ENCODE data around the gene MIA.
"Not testable (repeated sequence)": the region's sequence is repeated elsewhere in the genome, so short reads cannot be mapped to it uniquely, and the experiment has no call there.

The MIA gene

DNA sequence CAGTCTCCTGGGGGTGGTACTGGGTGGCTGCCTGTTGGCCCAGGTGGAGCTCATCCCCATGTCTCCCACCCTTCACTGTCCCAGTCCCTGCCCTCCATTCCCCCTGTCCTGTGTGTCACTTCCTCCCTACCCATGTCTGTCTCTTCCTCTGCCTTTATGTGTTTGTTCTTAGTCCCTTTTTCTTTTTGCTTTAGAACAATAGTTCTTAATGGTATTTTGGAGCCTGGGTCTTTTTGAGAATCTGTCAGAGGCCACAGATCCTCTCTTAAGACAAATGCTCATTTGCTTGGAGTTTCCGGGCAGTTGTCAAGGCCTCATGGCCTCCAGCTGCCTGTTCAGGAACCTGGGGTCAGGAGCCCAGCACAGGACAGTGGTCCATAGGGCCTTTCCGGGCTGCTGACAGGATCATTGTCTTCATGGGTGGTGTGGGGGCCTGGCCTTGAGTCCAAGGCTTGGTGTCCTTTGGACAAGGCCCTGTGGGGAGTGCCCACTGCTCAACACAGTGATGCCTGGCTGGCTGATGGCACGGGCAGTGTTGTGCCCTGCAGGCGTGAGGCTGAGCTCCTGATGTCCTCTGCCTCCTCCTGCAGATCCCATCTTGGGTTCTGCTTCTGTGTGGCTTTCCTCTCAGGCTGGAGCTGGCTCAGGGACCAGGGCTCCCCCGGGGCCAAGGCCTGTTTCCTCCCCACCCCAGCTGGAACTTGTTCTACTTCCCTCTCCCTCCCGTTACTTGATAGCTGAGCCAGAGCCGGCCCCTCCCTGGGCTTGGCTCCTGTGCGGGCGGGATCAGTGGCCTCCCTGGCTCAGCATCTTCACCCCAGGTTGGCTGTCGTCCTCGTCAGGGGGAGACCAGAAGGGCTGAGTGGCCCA, 27.2 kb downstream of the MIA start:
- DNase-seq (ENCODE audit: low read depth in 3 of 3) = no peak

DNA sequence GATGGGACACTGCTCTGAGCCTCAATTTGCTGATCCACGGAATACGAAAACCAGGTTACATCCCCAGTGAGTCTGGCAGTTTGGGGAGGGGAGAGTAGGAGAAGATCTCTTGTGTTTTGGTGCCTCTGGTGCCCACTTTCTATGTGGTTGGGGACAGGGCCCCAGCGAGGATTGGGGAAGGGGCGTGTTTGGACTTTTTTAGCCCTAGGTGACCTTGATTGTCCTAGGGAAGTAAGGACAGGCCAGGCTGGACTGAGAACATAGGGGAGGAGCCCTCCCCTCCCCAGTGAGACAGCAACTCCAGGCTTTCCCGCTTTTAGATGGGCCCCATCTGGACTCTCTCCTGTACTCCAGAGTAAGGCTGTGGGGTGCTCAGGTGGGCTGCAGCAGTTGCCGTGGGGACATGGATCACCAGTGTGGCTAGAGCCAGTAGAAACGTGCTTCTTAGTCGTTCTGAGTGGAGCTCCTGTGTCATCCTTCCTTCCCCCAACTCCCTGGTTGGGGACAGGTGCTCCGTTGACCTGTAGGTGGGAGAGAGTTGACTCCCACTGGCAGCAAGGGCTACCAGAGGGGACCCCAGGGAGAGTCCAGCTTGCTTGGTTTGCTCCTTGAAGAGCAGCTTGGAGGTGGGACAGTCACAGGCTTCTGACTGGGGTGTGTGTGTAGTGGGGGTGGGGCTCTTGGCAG, 28.0 kb downstream of the MIA start:
- DNase-seq (ENCODE audit: low read depth in 3 of 3) = no peak

DNA sequence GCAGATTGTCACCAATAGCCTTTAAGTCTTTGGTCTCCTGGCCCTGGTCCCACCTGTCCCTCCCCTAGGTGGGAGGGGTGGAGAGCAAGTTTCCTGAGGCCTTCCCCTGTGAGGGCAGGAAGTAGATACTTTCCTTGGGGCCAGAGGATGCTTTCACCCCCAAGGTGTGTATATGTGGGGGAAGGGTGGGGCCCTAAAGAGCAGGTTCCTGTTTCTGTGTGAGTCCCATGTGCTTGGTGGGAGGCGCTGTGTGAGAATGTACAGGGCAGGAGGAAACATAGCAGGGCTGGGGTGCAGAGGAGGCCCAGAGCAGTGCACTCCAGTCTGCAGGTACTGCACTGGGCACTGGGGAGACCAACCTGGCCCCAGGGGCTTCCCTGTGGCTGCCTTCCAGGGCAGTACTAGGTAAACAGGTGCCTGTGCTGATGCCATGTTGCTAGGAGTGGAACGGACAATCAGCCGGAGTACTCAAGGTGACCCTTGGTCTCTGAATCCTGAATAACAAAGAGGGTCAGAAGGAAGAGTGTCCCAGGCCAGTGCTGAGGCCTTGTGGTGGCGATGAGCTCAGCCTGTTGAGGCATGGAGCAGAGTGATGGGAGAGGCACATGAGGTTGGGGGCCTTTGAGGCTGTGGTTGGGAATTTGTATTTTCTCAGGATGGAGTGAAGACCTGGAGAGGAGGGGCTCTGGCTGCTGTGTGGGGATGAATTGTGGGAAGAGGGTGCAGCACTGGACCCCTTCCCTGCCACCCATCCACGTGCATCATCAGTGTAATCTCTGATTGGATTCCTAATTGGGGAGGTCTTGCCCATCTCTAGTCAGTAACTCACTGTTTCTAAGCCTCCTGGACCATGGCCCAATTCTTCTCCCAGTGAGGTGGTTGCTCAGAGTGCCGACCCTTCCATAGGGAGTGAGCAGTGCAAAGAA, 28.8 kb downstream of the MIA start:
- no peak for DNase-seq (ENCODE audit: low read depth in 3 of 3)

DNA sequence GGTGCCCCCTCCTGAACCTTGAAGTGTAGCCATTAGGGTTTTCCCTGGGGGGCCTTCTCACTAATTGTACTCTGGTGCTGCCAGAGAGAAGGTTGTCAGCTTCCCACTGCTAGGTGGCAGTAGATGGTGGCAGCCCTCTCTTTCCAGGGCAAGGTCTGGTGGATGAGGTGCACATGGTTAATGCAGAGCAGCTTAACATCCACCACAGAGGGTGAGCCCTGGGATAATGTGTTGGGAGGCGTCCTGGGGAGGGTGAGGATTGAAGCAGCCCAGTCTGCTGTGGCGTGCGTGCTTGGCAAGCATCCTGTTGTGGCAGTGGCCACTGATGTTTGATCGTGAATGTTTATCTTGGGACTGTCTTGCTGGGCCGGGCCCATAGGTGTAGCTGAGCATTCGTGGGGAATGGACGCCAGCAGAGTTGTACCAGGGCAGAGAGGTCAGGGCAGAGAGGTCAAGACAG, 29.5 kb downstream of the MIA start:
- DNase-seq (ENCODE audit: low read depth in 3 of 3) = no peak

DNA sequence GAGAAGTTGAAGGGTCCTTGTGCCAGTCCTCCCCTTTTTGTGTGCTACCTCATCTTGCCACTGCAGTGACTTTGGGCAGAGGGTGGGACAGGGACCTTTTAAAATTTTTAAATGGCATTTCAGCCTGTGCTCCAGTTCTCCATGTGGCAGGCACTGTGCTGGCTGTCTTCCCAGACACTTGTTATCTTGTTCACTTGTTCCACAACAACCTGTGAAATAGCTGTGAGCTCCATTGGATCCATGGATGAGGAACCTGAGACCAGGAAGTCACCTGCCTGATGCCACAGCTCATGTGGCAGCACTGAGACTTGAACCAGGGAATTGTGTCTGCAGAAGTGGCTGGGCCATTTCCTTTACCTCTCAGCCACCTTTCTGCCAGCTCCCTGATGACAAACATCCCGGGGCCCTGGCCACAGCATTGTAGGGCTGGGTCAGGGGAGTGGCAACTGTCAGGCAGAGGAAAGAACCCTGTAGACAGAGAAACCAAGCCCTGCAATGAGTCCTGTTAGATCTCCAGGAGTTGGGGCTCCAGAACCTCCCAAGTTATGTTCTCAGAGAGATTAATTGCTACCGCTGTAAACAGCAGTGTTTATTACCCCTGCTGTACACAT, 30.0 kb downstream of the MIA start:
- no peak for DNase-seq (ENCODE audit: low read depth in 3 of 3)

DNA sequence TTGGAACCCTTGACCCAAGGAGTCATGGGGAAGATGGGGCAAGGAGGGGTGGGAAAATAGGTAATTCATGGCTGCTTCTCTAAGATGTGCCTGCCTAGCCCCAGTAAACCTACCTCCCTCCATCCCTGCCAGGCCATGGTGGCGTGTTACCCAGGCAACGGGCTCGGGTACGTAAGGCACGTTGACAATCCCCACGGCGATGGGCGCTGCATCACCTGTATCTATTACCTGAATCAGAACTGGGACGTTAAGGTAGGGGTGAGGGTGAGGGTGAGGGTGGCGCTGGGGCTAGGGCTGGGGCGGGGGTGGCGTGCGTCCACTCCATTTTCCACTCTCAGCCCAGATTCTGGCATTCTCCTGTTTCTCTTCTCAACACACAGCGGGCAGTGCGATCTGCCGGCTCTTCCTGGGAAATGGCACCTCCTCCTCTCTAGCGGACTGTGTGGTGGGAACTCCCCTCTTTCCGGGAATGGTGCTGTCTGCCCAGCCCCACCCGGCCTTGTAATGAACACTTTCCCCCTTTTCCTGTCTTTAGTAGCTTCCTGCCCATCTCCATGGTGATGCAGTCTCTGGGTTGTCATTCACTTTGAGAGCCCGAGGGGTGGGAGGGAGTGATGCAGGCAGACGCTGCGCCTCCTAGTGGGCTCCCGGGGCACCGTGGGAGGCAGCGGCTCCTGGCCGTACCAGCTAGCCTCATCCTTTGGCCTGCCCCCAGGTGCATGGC, 31.3 kb downstream of the MIA start:
- DNase-seq (ENCODE audit: low read depth in 3 of 3) = peak; percentile 59 to 81 (median 70)

DNA sequence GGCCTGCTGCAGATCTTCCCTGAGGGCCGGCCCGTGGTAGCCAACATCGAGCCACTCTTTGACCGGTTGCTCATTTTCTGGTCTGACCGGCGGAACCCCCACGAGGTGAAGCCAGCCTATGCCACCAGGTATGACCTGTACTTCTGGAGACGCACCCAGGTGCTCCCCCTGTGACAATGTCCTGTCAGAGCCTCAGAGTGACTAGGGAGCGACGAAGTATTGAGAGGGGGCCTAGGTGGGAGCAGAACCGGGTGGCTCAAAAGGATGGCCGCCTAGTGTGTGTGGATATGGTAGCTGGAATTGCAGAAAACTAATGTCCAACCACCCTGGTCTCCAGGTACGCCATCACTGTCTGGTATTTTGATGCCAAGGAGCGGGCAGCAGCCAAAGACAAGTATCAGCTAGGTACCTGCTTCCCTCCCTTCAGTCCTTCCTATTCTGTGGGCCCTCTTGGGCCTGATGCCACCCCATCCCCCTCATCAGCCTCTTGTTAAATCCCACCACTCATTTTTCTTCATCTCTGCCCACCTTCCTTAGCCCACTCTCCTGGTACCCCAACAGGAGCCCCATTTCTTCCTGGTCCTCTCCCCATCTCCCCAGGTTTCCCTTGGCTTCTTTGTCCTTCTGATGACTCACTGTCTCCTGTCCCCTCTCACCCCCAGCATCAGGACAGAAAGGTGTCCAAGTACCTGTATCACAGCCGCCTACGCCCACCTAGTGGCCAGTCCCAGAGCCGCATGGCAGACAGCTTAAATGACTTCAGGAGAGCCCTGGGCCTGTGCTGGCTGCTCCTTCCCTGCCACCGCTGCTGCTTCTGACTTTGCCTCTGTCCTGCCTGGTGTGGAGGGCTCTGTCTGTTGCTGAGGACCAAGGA, 32.1 kb downstream of the MIA start:
- DNase-seq (ENCODE audit: low read depth in 3 of 3) = no peak

DNA sequence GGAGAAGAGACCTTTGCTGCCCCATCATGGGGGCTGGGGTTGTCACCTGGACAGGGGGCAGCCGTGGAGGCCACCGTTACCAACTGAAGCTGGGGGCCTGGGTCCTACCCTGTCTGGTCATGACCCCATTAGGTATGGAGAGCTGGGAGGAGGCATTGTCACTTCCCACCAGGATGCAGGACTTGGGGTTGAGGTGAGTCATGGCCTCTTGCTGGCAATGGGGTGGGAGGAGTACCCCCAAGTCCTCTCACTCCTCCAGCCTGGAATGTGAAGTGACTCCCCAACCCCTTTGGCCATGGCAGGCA, 32.7 kb downstream of the MIA start:
- DNase-seq (ENCODE audit: low read depth in 3 of 3) = no peak

DNA sequence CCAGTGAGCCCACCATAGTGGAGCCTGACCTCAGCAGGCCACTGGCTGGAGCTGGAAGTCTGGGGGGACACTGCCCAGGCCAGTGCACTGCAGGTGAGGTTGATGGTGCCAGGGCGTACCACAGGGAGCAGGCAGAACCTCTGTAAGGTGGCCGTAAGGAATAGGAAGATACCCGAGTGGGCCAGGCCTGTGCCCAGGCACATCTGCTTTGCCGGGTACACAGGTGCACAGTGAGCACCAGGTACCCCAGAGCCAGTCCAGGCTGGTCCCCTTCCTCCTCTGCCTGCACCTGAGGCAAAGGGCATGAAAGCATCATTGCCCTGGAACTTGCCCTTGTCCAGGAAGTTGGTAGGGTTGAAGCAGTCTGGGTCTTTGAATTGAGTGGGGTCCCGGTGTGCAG, 33.2 kb downstream of the MIA start:
- no peak for DNase-seq (ENCODE audit: low read depth in 3 of 3)

DNA sequence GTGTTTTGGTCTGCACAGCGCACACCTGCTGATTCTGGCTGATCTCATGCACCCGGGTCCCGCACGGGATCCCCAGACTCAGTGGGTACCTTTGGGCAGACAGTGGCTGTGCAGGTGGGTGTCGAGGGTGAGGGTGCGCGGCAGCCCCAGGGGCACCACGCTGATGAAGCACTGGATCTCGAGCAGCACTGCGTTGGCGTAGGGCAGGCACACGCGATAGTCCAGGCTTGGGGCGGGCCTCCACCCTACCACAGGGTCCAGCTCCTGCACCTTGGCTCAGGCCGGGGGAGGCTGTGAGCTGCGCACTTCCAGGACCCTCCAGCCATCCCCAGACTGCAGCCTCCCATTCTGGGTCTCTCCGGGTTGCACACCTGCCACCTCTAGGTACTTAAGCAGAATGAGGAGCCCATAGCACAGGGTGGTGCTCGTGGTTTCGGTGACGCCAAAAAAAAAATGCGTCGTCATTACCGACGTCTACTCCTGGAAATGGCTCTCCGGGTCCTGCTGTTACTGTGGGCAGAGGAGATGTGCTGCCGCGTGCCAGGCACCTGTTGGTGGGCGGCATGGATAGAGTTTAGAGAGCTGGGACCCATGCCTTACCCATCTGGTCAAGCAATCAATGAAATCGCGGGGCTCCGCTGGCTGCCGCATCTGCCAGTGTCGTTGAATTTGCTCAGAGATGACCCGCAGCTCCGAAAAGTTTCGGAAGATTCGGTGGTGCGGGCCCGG, 34.2 kb downstream of the MIA start:
- no peak for DNase-seq (ENCODE audit: low read depth in 3 of 3)

DNA sequence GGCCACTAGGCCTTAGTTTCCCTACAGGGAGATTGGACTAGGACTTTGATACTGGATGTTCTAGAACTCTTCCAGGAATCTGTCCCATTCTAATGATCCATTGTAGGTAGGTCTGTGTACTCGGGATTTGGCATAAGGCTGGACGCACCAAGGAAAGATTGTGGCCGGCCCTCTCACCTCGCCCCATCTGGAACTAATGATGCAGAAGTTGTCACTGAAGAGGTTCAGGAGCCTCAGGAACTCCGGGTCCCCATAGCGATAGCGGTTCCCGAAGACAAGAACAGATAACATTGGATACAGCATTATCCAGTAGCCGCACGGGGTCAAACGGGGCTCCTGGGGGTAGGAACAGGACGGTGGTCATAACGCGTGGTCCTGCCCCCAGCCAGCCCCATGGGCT, 34.8 kb downstream of the MIA start:
- no peak for DNase-seq (ENCODE audit: low read depth in 3 of 3)

DNA sequence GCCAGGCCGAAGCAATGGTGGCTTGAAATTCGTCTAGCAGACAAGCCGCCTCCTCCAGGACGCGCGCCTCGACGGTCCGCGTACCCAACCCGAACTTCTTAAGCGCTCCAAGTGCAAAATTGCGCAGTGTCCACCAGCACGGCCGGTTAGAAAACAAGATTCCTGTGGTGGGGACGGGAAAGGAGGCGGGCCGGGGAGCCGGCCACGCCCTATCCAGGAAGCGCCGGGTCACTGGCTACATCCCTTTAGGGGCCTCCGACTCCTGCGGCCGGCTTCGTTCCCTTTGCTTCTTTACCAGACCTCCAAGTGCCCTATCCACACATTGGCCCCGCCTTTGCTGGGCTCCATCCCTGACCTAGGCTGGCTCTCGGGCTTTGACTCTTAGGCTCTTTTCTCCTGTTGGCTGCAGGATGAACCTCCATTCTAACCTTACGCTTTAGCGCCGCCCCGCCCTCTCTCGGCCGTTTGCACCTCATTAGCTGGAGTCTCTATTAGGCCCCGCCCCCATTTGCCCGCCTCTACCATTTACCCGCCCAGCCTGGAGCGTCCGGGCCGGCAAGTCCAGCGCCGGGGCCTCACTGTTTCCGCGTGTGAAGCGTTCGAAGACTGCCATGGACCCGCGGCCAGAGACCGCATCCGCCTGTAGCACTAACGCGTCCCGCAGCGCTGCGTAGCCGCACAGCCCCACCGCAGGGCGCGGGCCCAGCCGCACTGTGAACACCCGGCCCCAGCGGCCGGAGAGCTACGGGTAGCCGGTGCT, 35.5 kb downstream of the MIA start:
- not testable (repeated sequence) for DNase-seq (ENCODE audit: low read depth in 3 of 3)

DNA sequence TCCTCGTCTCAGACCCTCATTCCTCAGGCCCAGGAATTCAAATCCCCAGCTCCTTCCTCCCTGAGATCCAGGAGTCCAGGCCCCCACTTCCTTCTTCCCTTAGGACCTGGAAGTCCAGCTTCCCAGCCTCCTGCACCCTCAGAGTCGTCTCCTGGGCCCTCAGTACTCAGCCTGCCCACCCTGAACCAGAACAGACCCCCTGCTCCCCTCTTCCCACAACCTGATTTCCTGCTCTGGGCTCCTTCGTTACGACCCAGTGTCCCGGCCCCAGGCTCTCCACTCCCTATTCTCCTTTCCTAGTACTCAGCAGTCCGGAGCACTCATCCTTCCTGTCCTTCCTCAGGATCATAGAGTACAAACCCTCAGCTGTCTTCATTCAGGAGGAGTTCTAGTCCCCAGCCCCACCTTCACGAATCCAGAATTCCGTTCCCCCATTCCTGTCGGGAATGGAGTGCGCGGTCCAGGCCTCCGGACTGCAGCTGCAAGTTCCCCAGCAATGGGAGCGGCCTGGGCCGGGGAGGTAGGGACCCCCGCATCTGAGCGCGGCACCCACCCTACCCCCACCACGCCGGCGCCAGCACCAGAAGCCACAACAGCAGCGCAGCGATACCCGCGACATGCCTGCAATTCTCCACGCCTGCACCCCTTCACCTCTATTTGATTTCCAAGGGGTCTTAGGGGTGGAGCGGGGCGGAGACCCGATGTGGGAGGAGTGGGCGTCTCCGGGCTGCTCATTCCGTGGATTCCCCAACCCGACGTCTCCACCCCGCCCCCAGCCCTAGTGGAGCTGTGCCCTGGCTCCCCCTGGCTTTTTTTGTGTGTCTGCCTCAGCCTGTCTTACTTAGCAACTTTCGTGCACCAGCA, 36.4 kb downstream of the MIA start:
- no peak for DNase-seq (ENCODE audit: low read depth in 3 of 3)

DNA sequence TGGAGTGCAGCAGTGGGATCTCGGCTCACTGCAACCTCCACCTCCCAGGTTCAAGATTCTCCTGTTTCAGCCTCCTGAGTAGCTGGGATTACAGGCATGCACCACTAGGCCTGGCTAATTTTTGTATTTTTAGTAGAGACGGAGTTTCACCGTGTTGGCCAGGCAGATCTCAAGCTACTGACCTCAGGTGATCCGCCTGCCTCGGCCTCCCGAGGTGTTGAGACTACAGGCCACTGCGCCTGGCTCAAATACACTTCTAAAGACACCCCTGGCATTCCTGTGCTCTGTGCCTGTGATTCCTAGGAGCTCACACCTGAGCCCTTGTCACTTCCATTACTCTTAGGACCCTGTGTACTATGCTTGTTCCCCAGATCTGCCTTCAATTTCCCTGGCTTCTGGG, 37.2 kb downstream of the MIA start:
- not testable (repeated sequence) for DNase-seq (ENCODE audit: low read depth in 3 of 3)

DNA sequence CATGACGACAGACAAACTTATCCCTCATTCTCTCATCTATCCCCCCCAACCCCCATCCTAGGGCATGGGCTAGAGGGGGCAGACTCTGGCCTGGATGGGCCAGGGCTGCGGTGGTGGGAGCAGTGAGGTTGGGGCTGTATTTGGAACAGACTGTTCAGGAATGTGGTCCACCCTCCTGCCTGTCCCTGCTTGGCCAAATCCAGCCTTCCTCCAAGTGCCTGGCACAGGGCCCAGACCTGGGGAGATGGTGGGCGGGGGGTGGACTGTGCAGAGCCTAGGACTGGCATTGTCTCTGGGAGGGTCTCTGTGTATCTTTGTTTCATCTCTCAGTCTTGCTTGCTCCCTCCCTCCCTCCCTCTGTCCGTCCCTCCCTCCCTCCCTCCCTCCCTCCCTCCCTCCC, 37.9 kb downstream of the MIA start:
- no peak for DNase-seq (ENCODE audit: low read depth in 3 of 3)

DNA sequence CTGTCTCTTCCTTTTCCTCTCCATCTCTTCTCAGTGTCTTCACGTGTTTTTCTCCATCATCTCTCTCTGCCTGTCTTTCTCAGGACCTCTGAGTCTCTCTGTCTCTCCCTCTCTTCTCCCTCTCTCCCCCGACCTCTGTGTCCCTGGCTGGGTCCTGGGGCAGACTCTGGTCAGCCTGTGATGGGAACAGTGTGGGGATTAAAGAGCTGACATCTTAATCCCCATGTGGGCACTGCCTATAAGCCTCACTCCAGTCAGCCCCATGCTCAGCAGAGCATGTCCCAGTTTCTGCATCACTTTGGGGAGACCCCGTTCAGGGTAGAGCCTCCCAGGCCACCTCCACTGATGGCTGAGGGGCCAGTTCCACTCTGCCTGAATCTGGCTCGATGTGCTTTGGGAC, 39.9 kb downstream of the MIA start:
- no peak for DNase-seq (ENCODE audit: low read depth in 3 of 3)

DNA sequence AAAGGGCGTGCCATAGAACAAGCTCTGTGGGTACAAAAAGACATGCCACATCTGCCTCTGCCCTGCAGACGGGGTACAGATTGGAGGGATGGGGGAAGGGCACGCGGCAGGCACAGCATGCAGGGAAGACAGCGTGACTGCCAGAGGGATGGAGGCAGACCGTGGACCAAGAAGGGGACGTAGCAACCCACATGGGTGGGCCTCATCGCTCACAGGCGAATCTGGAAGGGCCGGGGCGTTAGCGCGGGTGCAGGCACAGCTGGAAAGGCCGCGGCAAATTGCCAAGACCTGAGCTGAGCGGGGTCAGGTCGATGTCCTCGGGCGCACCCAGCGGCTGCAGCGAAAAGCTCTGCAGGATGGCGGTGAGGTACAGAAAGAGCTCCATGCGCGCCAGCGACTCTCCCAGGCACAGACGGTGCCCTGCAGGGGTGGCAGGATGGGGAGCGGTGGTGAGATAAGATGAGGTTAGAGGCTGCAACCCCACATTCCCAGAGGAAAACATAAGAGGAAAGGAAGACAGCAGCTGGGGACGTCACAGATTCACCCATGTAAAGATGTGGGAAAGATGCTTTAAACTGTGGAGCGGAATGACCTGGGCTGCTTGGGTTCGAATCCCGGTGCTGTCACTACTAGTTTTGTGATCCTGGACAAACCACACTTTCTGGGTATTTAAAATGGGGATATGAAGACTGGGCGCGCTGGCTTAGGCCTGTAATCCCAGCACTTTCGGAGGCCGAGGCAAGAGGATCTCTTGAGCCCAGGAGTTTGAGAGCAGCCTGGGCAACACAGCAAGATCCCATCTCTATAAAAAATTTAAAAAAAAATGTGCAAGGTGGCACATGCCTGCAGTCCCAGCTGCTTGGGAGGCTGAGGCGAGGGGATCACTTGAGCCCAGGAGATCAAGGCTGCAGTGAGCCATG, 43.4 kb downstream of the MIA start:
- DNase-seq (ENCODE audit: low read depth in 3 of 3) = peak in 2 of 3 donors; percentile 50 to 68

Data from stimulated activated CD4-positive, alpha-beta T cell treated with anti-CD3 and anti-CD28 coated beads, TNF-alpha, amount 100 ng/mL, for 48 hours (primary cell).